HG03439 (cell line): Measurements from ENCODE around the gene SP6.
A peak's percentile ranks its signal among the peaks of the same experiment; 100 is the strongest.

Experiments
- ATAC-seq: cut with Tn5 transposase; IDR thresholded peaks from one replicate; pipeline ENCODE4 v1.9.1; 2021; ENCODE audit warnings: mild to moderate bottlenecking, moderate library complexity; ENCODE audit not compliant: unreplicated experiment

SP6 gene

DNA sequence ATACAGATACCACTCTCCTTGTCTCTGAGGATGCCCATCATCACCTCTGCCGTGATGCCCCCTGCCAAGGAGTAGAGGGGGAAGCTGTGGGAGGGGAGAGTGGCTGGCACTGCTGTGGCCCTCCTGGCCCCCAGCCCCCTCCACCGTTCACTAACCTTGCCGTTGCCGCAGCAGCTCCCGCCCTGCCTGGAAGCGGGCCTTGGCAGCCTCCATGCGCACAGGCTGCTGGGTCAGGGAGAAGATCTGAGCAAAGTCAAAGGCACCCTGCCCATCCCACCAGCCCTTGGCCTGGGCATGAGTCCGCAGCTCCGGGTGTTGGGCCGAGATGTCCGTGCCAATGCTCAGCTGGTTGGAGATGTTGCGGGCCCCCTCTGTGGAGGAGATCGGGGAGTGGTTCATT, 12.3 kb downstream of the SP6 start:
- no peak for ATAC-seq

DNA sequence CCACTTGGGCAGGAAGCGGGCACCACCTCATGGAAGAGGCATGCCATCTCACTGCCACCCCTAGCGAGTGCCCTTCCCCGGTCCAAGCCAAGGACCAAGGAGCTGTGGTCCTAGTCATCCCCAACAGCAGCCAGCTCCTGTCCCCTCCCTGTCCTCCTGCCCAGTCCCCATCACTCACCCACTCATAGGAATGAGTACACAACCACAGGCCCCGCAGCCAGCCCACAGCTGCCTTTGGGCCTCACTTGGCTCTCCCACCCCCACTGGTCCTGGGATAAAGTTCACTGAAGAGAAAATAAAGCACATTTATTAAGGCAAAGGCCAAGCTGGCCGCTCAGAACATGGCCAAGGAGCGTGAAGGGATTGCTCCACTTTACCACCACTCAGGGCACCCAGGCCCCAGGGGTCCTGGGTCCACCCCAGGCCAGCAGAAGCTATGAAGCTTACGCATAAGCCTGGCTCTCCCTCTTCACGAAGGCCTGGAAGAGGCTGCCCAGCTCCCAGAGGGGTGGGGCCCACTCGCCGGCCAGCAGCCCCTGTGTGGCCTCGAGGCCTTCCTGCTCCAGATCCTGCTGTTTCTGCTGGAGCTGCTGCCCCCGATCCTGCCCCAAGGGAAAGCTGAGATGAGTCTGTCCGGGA, 13.4 kb downstream of the SP6 start:
- no peak for ATAC-seq

DNA sequence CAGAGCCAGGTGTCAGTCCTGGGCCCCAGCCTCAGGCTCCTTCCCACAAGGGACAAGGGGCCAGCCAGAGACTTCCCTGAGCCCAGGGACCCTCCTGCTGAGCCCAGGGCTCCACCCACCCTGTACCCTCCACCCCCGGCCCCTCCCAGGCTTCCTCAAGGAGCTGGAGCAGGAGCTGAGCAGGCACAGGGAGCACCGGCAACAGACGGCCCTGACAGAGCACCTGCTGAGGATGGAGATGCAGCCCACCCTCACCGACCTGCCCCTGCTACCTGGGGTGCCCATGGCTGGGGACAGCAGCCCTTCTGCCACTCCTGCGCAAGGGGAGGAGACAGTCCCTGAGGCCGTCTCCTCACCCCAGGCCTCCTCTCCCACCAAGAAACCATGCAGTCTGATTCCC, 14.4 kb downstream of the SP6 start:
- ATAC-seq = no peak

DNA sequence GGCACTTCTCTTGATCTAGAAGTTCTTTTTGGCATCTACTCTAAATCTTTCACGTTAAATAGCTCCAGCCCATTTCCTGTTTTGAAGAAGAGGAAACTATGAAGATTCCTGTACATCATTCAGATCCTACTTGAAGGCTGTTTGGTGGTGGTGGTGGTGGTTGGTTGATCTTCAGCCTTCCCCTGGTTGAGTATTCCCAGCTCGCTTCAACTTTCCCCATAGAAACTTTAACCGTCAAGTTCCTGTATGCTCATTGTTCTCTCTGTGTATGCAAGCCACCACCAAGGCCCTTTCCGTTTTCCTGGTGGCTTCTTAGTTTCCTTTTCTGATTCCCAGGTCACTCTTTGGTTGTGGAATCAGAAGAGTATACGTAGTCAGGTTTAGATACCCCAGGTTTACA, 16.2 kb downstream of the SP6 start:
- ATAC-seq = no peak

DNA sequence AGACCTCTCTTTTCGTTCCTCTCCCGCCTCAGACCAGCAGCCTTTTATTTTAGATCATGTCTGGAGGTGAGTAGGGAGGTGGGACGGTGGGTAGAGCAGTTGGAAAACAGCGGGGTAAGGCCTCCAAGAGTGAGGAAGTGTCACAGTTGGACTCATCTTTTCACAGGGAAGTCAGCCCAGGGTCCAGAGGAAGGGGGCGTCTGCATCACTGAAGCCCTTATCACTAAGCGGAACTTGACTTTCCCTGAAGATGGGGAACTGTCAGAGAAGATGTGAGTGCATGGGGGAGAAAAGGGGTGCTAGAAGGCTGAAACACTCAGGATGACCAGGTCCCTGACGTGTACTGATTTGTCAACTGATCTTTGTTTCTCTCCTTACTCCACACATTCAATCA, 19.0 kb downstream of the SP6 start:
- ATAC-seq = peak; percentile 4

DNA sequence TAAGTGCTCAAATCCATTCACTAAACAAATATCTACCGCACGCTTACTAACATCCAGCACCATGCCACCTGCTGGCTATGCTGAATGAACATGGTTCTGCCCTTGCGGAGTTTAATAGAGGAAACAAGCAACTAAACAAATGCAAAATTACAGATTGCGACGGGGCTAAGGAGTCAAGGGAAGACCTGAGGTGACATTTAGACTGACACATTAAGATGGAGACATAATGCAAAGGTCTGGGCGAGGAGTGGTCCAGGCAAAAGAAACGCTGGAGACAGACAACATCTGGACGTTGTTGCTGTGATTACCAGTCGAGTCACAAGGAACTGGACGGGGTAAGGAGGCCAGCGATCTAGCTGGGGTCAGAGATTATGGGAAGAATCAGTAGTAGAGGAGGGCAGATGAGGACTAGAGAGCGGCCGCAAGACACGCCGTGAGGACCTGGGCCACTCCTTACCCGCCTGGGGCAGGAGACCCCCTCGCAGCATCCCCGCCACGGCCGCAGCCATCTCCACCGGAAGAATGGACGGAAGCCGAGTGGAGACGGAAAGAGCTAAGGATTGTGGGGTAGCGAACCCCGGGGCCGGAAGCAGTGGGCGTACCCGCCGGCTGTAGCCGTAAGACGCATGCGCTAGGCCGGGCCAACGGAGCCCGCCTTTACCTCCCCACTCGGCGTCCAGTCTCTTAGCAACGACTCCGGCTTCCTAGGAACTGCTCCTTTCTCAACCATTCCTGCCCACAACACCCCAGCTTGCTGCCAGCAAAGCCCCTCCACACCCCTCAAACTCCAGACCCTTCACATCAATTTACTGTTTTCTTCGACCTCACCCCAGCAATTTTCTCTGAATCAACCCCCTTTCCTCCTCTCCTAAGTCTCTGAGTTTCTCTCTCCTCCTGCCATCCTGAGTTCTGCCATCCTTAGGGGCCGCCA, 19.7 kb downstream of the SP6 start, which contains the start of the genes LRRC46 and MRPL10:
Gene LRRC46, plus strand, starts transcription at position 668 of the 931 bp plus-strand sequence. CDS start 320 bp downstream, outside the sequence.
Gene MRPL10, minus strand, starts transcription at position 539 of the 931 bp plus-strand sequence. Its CDS starts 30 bp downstream, at position 509.
- ATAC-seq = peak; percentile 70

DNA sequence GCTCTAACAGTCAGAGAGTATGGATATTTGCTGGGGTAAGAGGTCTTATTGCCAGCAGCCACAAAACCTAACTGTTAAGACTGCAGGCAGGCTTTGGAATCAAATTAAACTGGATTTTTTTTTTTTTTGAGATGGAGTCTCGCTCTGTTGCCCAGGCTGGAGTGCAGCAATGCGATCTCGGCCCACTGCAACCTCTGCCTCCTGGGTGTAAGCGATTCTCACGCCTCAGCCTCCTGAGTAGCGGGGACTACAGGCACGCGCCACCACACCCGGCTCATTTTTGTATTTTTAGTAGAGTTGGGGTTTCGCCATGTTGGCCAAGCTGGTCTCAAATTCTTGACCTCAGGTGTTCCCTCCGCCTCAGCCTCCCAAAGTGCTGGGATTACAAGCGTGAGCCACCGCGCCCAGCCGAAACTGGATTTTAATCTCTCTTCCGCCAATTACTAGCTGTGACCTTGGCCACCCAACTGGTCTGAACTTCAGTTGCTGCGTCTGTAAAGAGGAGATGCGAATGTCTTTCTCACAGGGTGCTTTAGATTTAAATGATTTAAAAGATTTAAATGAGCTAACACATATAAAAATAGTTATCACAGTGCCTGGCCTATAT, 20.5 kb downstream of the SP6 start:
- no peak for ATAC-seq

DNA sequence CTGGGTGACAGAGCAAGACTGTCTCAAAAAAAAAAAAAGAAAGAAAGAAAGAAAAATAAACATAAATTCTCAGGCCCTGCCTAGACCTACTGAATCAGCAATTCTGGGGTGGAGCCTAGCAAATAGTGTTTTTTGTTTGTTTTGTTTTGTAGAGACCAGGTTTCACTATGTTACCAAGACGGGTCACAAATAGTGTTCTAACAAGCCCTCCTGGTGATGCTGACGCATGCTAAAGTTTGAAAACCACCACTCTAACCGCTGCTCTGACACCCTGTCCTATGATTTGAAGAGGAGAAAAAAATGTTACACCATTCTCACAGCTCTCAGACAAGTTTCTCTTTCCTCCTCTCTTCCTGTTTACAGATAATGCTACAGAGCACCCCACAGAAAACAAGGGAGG, 21.1 kb downstream of the SP6 start:
- no peak for ATAC-seq

DNA sequence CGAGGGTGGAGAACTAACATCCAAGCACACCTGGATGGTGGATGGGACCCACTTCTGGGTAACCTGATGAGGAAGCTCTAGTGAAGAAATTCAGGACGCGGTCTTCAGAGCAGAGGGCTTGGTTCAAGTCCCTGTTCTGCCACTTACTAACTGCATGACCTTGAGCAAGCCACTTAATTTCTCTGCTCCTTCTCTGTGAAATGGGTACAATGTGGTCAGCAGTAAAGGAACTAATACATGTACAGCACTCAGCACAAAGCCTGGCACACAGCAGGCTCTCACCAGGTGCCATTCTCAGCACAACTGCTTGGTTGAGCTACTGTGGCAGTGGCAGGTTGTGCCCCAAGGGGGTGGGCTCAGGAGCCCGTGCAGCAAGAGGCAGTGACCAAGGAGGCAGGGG, 27.4 kb downstream of the SP6 start:
- no peak for ATAC-seq

DNA sequence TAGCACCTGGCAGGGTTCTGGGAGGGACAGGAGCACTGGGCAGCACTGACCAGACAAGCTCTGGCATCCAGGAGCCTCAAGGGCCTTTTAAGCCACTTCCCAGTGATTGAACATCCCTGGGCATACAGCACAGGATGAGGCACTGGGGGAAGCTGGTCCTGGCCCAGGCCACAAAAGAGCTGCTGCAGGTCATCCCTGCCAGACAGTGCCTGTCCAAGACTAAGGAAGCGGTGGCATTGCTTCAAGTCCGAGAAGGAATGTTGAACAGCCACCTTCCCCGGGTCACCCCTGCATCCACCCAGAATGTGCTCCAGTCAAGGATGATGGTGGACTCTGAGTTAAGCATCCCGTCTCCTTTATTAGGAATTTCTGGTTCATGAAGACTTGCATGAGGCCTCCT, 28.2 kb downstream of the SP6 start:
- ATAC-seq = no peak

DNA sequence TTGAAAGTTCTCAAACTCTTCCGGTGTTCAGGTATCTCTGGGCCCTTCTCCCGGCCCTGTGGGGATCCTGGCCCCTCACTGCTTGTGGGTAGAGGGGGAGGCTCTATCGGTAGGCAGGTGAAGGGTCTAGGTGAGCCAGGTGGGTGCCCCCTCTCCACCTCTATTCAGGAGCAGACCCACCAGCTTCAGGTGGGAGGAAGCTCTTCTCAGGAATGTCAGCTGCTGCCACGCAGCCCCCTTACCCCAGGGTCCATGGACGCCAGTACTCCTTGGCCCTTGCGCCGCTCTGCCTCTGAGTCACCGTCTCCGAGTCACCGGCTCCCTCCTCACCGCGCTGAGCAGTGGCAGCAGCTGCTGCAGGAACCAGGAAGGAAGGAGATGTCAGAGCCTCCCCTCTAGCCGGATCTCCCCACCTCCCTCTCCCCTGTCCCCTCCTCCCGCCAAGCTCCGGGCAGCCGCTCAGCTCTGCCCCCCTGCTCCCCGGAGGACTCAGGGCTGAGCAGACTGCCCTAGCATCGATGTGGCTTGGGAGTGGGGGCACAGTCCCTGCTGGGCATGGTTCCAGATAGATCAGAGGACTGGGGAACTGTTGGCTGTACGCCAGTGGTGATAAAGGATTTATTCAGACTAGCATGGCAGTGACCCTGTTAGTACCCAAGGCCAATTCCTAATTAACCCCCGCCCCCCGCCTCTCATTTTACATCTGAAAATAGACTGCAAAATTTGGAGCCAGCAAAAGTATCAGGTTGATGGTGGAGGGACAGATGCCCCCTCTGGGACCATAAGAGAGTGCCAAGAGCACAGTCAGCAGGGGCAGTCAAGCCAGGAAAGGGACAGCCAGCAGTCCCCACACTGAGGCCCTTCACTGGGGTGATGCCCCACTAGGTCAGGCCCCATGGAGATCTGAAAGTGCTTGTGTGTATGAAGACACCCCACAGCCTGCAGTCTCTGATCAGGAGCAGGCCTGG, 29.3 kb downstream of the SP6 start, which contains the start of gene OSBPL7:
Gene OSBPL7, minus strand, starts transcription at position 371 of the 968 bp plus-strand sequence. CDS start 1,516 bp downstream, outside the sequence.
- ATAC-seq = peak; percentile 71

DNA sequence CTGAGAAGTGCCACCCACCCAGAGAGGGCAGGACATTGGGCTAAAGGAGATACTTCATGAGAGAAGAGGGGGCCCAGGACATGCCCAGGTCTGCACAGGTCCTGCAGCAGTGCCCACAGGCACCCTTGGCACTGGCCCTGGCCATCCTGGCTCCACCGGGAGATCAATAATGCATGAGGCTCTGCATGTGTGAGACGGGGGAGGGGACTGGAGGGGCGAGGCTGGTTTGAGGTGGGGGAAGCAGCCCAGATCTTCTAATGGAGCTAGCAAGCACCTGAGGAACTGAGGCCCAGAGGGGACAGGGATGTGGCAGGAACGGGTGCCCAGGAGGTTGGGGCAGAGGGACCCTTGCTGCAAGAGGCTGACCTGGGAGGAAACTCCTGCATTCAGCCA, 29.9 kb downstream of the SP6 start:
- ATAC-seq = no peak

DNA sequence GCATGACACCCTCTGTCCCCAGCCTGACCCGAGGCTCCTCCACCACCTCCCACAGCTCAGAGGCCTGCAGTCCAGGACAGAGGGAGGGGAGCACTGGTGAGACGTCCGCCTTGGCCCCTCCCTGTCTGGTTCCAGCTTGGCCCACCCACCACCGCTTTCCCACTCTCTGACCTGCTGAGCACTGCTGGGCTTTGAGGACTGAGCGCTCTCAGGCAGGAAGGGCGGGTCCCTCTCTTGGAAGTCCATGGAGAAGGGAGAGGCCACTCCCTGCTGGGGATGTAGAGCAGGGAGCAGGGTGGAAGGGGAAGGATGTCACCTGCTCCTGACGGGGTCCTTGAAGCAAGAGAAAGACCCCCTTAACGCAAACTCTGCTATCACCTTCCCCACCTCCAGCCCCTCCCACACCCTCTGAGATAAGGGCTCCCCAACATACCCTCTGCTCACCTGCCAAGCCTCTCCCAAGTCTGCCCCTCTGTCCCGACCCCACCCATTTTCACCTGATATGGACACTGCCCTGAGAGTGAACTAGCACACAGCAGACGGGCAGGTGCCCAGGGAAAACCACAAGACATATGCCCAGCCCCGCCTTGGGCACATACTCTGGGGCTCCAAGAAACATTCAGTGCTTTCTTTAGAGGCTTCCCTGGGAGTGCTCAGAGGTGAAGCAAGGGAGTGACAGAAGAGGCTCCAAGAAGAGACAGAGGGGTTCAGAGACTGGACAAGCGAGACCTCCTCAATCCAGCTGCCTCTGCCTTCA, 30.8 kb downstream of the SP6 start:
- ATAC-seq = no peak

DNA sequence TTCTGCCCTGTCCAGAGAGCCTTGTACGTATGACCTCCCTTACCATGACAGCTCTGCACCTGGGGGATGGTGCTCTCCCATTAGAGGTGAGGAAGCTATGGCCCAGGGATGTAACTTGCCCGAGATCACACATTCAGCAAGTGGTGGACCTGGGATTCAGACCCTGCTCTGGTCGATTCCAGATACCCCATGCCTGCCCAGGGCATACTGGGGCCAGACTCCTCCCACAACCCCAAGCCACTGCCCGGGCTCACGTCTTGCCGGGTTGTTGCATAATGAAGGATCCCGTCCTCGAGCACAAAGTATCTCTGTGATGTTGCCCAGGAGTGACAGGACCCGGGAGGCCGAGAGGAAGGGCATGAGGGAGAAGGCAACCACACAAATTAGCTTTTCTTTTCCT, 31.5 kb downstream of the SP6 start:
- no peak for ATAC-seq

DNA sequence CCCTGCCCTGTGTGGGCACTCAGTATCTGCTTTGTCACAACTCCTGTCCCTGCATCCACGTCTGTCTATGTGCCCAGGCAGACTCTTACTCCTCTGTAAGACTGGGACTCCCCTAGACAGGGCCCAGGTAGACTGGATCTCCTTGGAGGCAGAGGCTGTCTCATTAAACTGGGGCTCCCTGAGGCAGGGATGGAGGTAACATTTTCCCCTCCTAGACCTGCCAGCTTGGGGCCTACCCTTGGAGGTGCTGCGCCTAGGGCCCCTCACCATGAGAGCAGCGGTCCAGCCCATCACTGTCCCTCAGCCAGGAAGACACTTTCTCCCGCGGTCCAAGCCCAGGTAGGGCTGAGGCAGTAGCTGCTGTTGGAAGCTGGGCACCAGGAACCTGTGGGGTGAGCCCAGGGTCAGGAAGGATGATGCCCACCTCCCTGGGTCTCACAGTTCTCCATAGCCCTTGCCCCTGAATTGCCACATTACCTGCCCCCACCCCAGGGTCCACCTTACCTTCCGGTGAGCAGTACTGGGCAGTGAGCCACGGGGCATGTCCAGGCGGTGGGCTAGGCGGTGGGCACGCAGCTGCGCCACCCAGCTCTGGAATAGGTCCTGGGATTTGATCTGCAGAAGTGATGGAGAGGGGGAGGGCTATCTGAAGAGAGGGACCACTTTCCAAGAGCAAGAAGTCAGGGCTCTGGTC, 32.8 kb downstream of the SP6 start:
- no peak for ATAC-seq

DNA sequence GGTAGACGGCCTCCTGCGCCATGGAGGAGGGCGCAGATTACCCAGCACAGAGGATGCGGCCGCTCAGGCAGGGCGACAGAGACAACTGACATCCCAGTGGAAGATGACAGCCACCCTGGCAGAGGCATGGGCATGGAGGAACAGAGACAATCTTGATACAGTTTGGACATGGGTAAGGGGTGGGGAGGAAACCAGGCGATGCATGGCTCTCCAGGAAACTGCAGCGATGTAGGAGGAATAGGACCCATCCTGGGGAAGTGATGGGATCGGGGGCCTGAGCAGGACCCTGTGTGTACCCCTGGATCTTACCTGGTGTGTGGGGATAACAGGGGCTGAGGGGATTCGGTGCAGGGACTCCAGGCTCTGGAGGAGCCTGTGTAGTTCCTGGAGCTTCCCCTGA, 34.0 kb downstream of the SP6 start:
- ATAC-seq = no peak

DNA sequence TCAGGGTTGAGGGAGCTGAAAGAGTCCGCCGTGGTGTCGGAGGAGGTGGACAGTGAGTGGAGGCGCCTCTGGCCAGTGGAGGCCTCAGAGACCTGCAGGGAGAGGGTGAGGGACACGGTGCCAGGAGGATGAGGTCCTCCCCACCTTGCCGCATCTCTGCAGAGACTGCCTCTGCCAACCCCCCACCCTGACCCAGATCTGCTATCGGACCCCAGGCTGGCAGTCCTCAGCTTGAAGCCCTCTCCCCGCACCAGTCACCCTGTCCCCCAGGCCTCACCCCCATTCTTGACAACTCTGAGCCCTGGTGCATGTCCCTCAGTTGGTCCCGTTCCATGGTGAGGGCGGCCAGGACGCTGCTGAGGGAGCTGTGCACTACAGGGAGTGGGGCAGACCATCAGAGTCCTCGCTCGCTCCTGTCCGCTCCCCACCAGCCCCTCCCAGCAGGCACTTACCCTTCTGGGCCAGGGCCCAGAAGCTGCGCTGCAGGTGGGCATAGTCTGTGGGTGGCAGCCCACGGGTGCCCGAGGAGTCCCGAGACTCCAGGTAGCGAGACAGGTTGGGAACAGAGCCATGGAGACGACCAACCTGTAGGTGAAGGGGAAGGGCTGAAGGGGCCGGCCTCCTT, 34.7 kb downstream of the SP6 start:
- no peak for ATAC-seq

DNA sequence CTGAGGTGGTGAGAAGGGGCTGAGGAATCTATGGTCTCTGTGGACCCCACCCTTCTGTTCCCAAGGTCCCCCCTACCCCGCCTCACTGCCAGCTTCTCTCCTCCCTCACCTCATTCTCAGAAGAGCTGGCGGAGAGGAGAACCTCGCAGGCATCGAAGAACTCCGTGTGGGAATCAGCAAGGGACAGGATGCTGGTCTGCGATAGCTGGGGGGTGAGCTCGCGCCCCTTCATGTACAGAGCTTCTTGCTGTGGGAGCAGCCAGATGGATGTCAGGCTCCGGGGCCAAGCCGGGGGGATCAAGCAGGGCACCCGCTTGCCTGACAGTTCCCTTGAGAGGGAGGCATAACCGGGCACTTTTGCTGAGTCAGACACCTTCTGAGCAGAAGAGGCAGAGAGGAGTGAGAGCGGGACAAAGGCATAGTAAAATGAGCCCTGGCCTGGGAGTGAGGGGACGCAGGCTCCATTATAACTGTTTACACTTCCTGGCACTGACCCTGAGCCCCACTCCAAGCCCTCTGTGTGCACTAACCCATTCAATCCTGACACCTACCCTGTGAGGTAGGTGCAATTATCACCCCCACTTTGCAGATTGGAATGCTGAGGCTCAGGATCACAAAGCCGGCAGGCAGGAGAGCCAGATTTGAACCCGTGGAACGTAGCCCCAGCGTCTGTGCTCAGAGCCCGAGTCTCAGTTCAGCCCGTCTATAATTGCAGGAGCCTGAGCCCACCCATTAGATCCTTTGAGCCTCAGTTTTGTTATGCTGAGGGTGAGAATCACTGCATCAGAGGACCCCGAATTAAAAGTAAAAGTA, 35.7 kb downstream of the SP6 start:
- ATAC-seq = no peak
